Adrenal gland (tissue), 12 donors: ENCODE results near the gene NMS. TPM values are rescaled to one million over a fixed set of nuclear protein-coding genes. Genes with fewer than 3 reads are reported as not detected.
A peak's percentile ranks its signal among the peaks of the same experiment; 100 is the strongest.

Experiments used
- DNase-seq, 7 donors: peaks; one replicate each; pipeline ENCODE4 v3.0.0-alpha.2; 2019 to 2020
- H3K27ac ChIP-seq, 5 donors: fragments of 200-600 bp; sonication (generic) in 4 of 5; 1 replicate in 3 of 5; 2 replicates in 2 of 5; pipeline versions ENCODE4 v1.5.1 to v1.8.0; 2016 to 2020; ENCODE audit warnings: mild to moderate bottlenecking in 1 of 5
- H3K27me3 ChIP-seq: fragments of 200-600 bp; 2 replicates; pipeline ENCODE4 v1.8.0; 2021
- H3K36me3 ChIP-seq, 2 donors: fragments of 200-600 bp; replicated peaks in 1 of 2; 1 replicate in 1 of 2; 2 replicates in 1 of 2; pipeline versions ENCODE4 v1.5.1 to v1.8.0; 2018 to 2022
- H3K4me1 ChIP-seq, 2 donors: fragments of 200-600 bp; replicated peaks in 1 of 2; 1 replicate in 1 of 2; 2 replicates in 1 of 2; pipeline versions ENCODE4 v1.5.1 to v1.8.0; 2018 to 2021
- H3K4me3 ChIP-seq, 4 donors: fragments of 200-600 bp; sonication (generic) in 3 of 4; one replicate each; pipeline ENCODE4 v1.5.1; 2016 to 2018
- H3K9me3 ChIP-seq, 3 donors: fragments of 200-600 bp; sonication (generic) in 1 of 3; replicated peaks in 1 of 3; 1 replicate in 2 of 3; 2 replicates in 1 of 3; pipeline versions ENCODE4 v1.5.1 to v1.8.0; 2016 to 2021
- POLR2A ChIP-seq, 2 donors: fragments of 450-650 bp; IDR thresholded peaks; one replicate each; pipeline ENCODE4 v1.6.1; 2017; ENCODE audit warnings: antibody characterized with exemption in 2 of 2, mild to moderate bottlenecking in 2 of 2, moderate library complexity in 1 of 2
- WGBS, 4 donors: extraction: QIAGEN DNeasy Blood & Tissue Kit in 2 of 4; methylation state at CpG; one replicate each; pipeline versions ENCODE4 v1.1.5 to v1.1.7; 2013 to 2017; 5-methylcytosine and 5-hydroxymethylcytosine counted together
- intact Hi-C, 2 donors: fragments of 100-400 bp; cut with DNase I; formaldehyde crosslinking; loops; one replicate each; pipeline versions ENCODE4 v1.14.1 to v1.15.0; 2022 to 2023
- polyA plus RNA-seq, 3 donors: library from polyadenylated mRNA; stranded (reverse); fragments of 200-250 nt in 2 of 3; fragments of 350-450 nt in 1 of 3; fragmentation: Illumina TruSeq in 1 of 3; extraction: RNeasy Lipid Tissue Mini Kit (QIAGEN cat#74804) in 1 of 3; gene quantifications; one replicate each; pipeline ENCODE4 v1.2.3, GENCODE V29; 2013 to 2014
- total RNA-seq, 9 donors: library from RNA; depleted of rRNA in 4 of 9; stranded (reverse); fragments of >200 nt in 4 of 9; fragments of 120-200 nt in 1 of 9; fragmentation: NEBNext Ultra II Directional in 1 of 9; extraction: Animal tissue kit (Norgen Biotek cat#: 25700) in 1 of 9; gene quantifications; one replicate each; pipeline versions ENCODE4 v1.1.0 to v1.2.4, GENCODE V29; 2013 to 2023
- TF ChIP-seq, protein P1 (sequence below), 6 experiments: fragments of 450-650 bp in 4 of 6; fragments of 200-600 bp in 2 of 6; sonication (generic) in 1 of 6; IDR thresholded peaks; 1 replicate in 5 of 6; 2 replicates in 1 of 6; pipeline versions ENCODE4 v1.5.1 to v1.8.0; 2016 to 2021; ENCODE audit warnings: antibody characterized with exemption in 6 of 6, mild to moderate bottlenecking in 2 of 6, moderate library complexity in 1 of 6
- donor health status: healthy with polysubstance abuse.
- donor health status: Bipolar disorder and iron deficiency.
- donor health status: DM: yes; HTN: yes; CAD: no.
- donor health status: DM: no; HTN: no; CAD: no.
- donor health status: DM: no; HTN: no; CAD: no.
- donor health status: DM: yes; HTN: yes; CAD: no.

Gene NMS
- total and polyA plus RNA-seq, 12 donors, result not detected

DNA sequence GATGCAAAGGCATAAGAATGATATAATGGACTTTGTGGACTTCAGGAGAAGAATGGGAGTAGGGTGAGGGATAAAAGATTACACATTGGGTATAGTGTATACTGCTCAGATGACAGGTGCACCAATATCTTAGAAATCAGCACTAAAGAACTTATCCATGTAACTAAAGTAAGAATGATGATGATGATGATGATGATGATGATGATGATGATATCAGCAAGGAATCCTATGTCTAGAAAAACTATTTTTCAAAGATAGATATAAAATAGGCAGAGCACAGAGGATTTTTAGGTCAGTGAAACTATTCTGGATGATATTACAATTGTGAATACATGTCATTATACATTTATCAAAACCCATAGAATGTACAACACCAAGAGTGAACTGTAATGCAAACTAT, 34.3 kb downstream of the NMS start:
- intact Hi-C loops, result no loop called here
- no peak for DNase-seq
- no peaks in the 10 kb centered on the region for H3K27me3 ChIP-seq
- peaks cover 0 to 5% (median 0%) of the 10 kb centered on the region in 3 donors for H3K9me3 ChIP-seq
- no peaks in the 10 kb centered on the region for H3K4me1 ChIP-seq
- TF ChIP-seq POLR2A (IDR thresholded peaks at IDR 0.05), result no peak
- TF ChIP-seq, protein P1, sequence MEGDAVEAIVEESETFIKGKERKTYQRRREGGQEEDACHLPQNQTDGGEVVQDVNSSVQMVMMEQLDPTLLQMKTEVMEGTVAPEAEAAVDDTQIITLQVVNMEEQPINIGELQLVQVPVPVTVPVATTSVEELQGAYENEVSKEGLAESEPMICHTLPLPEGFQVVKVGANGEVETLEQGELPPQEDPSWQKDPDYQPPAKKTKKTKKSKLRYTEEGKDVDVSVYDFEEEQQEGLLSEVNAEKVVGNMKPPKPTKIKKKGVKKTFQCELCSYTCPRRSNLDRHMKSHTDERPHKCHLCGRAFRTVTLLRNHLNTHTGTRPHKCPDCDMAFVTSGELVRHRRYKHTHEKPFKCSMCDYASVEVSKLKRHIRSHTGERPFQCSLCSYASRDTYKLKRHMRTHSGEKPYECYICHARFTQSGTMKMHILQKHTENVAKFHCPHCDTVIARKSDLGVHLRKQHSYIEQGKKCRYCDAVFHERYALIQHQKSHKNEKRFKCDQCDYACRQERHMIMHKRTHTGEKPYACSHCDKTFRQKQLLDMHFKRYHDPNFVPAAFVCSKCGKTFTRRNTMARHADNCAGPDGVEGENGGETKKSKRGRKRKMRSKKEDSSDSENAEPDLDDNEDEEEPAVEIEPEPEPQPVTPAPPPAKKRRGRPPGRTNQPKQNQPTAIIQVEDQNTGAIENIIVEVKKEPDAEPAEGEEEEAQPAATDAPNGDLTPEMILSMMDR (IDR thresholded peaks at IDR 0.05), result no peak
- no peaks in the 10 kb centered on the region for H3K36me3 ChIP-seq
- no peak overlapping the region for H3K4me3 ChIP-seq
- no peak overlapping the region for H3K27ac ChIP-seq

DNA sequence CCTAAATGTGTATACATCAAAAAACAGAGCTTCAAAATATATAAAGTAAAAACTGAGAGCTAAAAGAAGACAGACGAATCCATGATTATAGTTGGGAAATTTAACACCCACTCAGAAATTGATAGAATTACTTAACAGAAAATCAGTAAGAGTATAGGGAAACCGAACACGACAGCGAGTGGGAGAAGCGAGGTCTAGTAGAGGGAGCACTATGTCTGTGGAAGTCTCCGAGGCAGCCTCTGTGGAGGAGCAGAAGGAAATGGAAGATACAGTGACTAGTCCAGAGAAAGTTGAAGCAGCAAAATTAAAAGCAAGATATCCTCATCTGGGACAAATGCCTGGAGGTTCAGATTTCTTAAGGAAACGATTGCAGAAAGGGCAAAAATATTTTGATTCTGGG, 38.8 kb downstream of the NMS start:
- no peak overlapping the region for H3K27ac ChIP-seq
- no peaks in the 10 kb centered on the region for H3K27me3 ChIP-seq
- no peaks in the 10 kb centered on the region for H3K4me1 ChIP-seq
- no peak for DNase-seq
- no peak for TF ChIP-seq POLR2A (IDR thresholded peaks at IDR 0.05)
- TF ChIP-seq, protein P1 (IDR thresholded peaks at IDR 0.05), result no peak
- intact Hi-C loops, result no loop called here
- no peaks in the 10 kb centered on the region for H3K36me3 ChIP-seq
- peaks cover 0 to 5% (median 0%) of the 10 kb centered on the region in 3 donors for H3K9me3 ChIP-seq
- WGBS, 4 donors, result 79 to 87% (median 84%) methylated on average over 7 of the region's 7 CpGs
- no peak overlapping the region for H3K4me3 ChIP-seq

DNA sequence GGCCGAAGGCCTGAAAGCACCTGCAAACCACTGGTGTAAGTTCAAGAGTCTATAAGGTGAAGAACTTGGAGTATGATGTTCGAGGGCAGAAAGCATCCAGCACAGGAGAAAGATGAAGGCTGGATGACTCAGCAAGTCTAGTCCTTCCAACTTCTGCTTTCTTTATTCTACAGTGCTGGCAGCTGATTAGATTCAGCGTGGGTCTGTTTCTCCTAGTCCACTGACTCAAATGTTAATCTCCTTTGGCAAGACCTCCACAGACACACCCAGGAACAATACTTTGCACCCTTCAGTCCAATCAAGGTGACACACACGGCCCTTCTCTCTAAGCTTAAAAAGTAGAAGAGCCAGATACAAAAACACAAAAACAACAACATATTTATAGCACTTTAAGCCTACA, 43.4 kb downstream of the NMS start:
- 51 to 61% (median 54%) methylated on average over 4 of the region's 4 CpGs for WGBS, 4 donors
- Histone ChIP-seq H3K27me3 (no peaks in the 10 kb centered on the region), H3K4me3 (no peak overlapping the region)

DNA sequence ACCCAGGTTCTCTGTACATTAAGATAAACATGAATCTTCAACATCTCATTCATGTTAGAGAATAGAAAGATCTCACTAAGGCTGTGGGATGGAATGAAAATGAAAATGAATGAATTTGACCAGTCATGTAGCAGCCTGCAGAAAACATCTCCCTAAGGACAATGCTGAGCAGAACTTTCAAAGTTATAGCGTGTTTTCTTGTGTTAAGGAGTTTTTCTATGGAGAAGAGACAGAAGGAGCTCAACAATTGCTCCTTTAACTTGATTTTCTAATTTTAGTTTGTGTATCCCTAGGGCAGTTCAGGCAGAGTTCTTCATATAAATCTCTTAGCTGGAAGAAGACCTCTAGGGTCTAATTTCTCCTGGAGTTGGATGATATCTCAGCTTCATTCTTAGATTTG, 47.3 kb downstream of the NMS start:
- intact Hi-C loops, result no loop called here
- no peaks in the 10 kb centered on the region for H3K4me1 ChIP-seq
- no peak for DNase-seq
- H3K36me3 ChIP-seq, result no peaks in the 10 kb centered on the region
- H3K4me3 ChIP-seq, result no peak overlapping the region
- no peaks in the 10 kb centered on the region for H3K9me3 ChIP-seq
- no peaks in the 10 kb centered on the region for H3K27me3 ChIP-seq
- 68 to 83% (median 79%) methylated on average over 1 of the region's 1 CpG for WGBS, 4 donors
- no peak overlapping the region for H3K27ac ChIP-seq
- TF ChIP-seq POLR2A (IDR thresholded peaks at IDR 0.05), result no peak
- TF ChIP-seq, protein P1 (IDR thresholded peaks at IDR 0.05), result no peak

More for the DNA sequence above, 43.4 kb downstream of the NMS start:
- Histone ChIP-seq H3K36me3 (no peaks in the 10 kb centered on the region), H3K9me3 (no peaks in the 10 kb centered on the region), H3K4me1 (no peaks in the 10 kb centered on the region), H3K27ac (no peak overlapping the region)
- intact Hi-C loops, result no loop called here
- TF ChIP-seq, protein P1 (IDR thresholded peaks at IDR 0.05), result no peak
- no peak for TF ChIP-seq POLR2A (IDR thresholded peaks at IDR 0.05)
- peak in 1 of 7 donors; percentile 1 for DNase-seq
